Stimulated activated CD8-positive, alpha-beta memory T cell treated with anti-CD3 and anti-CD28 coated beads, Interleukin-12 subunit alpha, Interleukin-12 subunit beta, amount 100 ng/mL, for 24 hours (primary cell): ENCODE measurements around the gene WDHD1.
"Not testable (repeated sequence)": the region's sequence is repeated elsewhere in the genome, so short reads cannot be mapped to it uniquely, and the experiment has no call there.

Source experiments
- DNase-seq: peaks from one replicate; pipeline ENCODE4 v3.0.0-alpha.2; 2020; ENCODE audit errors: extremely low read depth

WDHD1 gene

GRCh38 chr14:54955143-54955542 lies 71.8 kb downstream of the WDHD1 start:
- DNase-seq, result no peak

GRCh38 chr14:54953609-54954008 lies 73.3 kb downstream of the WDHD1 start:
- not testable (repeated sequence) for DNase-seq

GRCh38 chr14:54952803-54953202 lies 74.1 kb downstream of the WDHD1 start:
- not testable (repeated sequence) for DNase-seq

- DNase-seq, result no peak
These were observed 79.7 kb downstream of the WDHD1 start for GRCh38 chr14:54947230-54947629.

- DNase-seq, result no peak
These were observed 80.4 kb downstream of the WDHD1 start for GRCh38 chr14:54946500-54946899.

GRCh38 chr14:54944737-54945391 lies 82.0 kb downstream of the WDHD1 start:
- DNase-seq, result no peak

GRCh38 chr14:54942913-54943312 lies 84.0 kb downstream of the WDHD1 start:
- no peak for DNase-seq

GRCh38 chr14:54936816-54937215 lies 90.1 kb downstream of the WDHD1 start:
- no peak for DNase-seq

GRCh38 chr14:54935958-54936357 lies 90.9 kb downstream of the WDHD1 start:
- no peak for DNase-seq

GRCh38 chr14:54935100-54935499 lies 91.8 kb downstream of the WDHD1 start:
- DNase-seq, result no peak

- no peak for DNase-seq
These were observed 93.9 kb downstream of the WDHD1 start for GRCh38 chr14:54933006-54933405.

- DNase-seq, result no peak
These were observed 95.1 kb downstream of the WDHD1 start for GRCh38 chr14:54931598-54932340.

- no peak for DNase-seq
These were observed 95.8 kb downstream of the WDHD1 start for GRCh38 chr14:54931101-54931500.

- DNase-seq, result no peak
These were observed 97.3 kb downstream of the WDHD1 start for GRCh38 chr14:54929556-54929955.

GRCh38 chr14:54928216-54928615 lies 98.7 kb downstream of the WDHD1 start:
- no peak for DNase-seq

- no peak for DNase-seq
These were observed 99.3 kb downstream of the WDHD1 start for GRCh38 chr14:54927551-54927950.

- not testable (repeated sequence) for DNase-seq
These were observed 100.3 kb downstream of the WDHD1 start for GRCh38 chr14:54926570-54926969.

GRCh38 chr14:54922598-54922997 lies 104.3 kb downstream of the WDHD1 start:
- DNase-seq, result no peak

- no peak for DNase-seq
These were observed 106.8 kb downstream of the WDHD1 start for GRCh38 chr14:54920052-54920451.

- DNase-seq, result no peak
These were observed 107.6 kb downstream of the WDHD1 start for GRCh38 chr14:54919330-54919729.

- DNase-seq, result no peak
These were observed 108.5 kb downstream of the WDHD1 start for GRCh38 chr14:54918427-54918826.

- DNase-seq, result no peak
These were observed 110.8 kb downstream of the WDHD1 start for GRCh38 chr14:54916101-54916500.

GRCh38 chr14:54909817-54910558 lies 116.9 kb downstream of the WDHD1 start:
- DNase-seq, result no peak
